GM18858 (cell line): ENCODE measurements around the gene EXD3.
A peak's percentile ranks its signal among the peaks of the same experiment; 100 is the strongest.
"Not testable (repeated sequence)": the region's sequence is repeated elsewhere in the genome, so short reads cannot be mapped to it uniquely, and the experiment has no call there.

Source experiments
- ATAC-seq: cut with Tn5 transposase; IDR thresholded peaks from one replicate; pipeline ENCODE4 v1.9.1; 2021; ENCODE audit not compliant: unreplicated experiment

The EXD3 gene

GRCh38 chr9:137422604-137423513 is at the start of gene EXD3, which contains the start of gene NOXA1:
EXD3 (minus strand) TSS chr9:137423162; CDS start chr9:137395357, 27,805 bp downstream.
NOXA1 (plus strand) TSS chr9:137423393; CDS start chr9:137423530, 137 bp downstream.
- peak; percentile 59 for ATAC-seq

- ATAC-seq, result no peak
These were observed 47.8 kb upstream of the EXD3 start for GRCh38 chr9:137470785-137471184.

GRCh38 chr9:137467896-137468295 is 44.9 kb upstream of the EXD3 start:
- ATAC-seq, result no peak

GRCh38 chr9:137467161-137467581 is 44.2 kb upstream of the EXD3 start:
- no peak for ATAC-seq

GRCh38 chr9:137466389-137467085 is 43.6 kb upstream of the EXD3 start:
- ATAC-seq, result not testable (repeated sequence)

GRCh38 chr9:137465720-137466388 is 42.9 kb upstream of the EXD3 start:
- ATAC-seq, result no peak

GRCh38 chr9:137465000-137465719 is 42.2 kb upstream of the EXD3 start:
- ATAC-seq, result no peak

- ATAC-seq, result no peak
These were observed 41.5 kb upstream of the EXD3 start for GRCh38 chr9:137464291-137464999.

GRCh38 chr9:137463931-137464290 is 40.9 kb upstream of the EXD3 start:
- ATAC-seq, result no peak

- no peak for ATAC-seq
These were observed 40.3 kb upstream of the EXD3 start for GRCh38 chr9:137462986-137463930.

GRCh38 chr9:137462396-137462985 is 39.5 kb upstream of the EXD3 start:
- no peak for ATAC-seq

GRCh38 chr9:137461663-137462395 is 38.9 kb upstream of the EXD3 start:
- ATAC-seq, result peak; percentile 39

- no peak for ATAC-seq
These were observed 38.3 kb upstream of the EXD3 start for GRCh38 chr9:137461316-137461662.

- no peak for ATAC-seq
These were observed 37.7 kb upstream of the EXD3 start for GRCh38 chr9:137460363-137461315.

- ATAC-seq, result no peak
These were observed 36.8 kb upstream of the EXD3 start for GRCh38 chr9:137459601-137460362.

GRCh38 chr9:137459152-137459600 is 36.2 kb upstream of the EXD3 start, which contains the start of gene NSMF:
NSMF (minus strand) TSS chr9:137459334; CDS start chr9:137459102, 232 bp downstream.
- ATAC-seq, result peak; percentile 59
